Activated CD8-positive, alpha-beta T cell treated with anti-CD3 and anti-CD28 coated beads for 36 hours (primary cell): Measurements from ENCODE around the gene SERPINH1. TPM values are rescaled to one million over a fixed set of nuclear protein-coding genes. Genes with fewer than 3 reads are reported as not detected.

ENCODE experiments used
- ATAC-seq: fragments of 200-7000 bp; cut with Tn5 transposase; one replicate; pipeline ENCODE4 v1.10.0; 2021; ENCODE audit warnings: mild to moderate bottlenecking, moderate library complexity
- CTCF ChIA-PET: fragments of 350-600 bp; sonication (Branson Sonifier 250); formaldehyde crosslinking; loops from one replicate; lab custom pipeline; 2021; ENCODE audit warnings: antibody characterized with exemption; lab: Charles Lee
- POLR2A ChIA-PET: fragments of 350-600 bp; sonication (Branson Sonifier 250); formaldehyde crosslinking; loops from one replicate; lab custom pipeline; 2021; ENCODE audit warnings: antibody characterized with exemption; lab: Charles Lee
- DNase-seq: peaks from one replicate; pipeline ENCODE4 v3.0.0-alpha.2; 2020
- H3K27ac Mint-ChIP-seq: one replicate; pipeline ENCODE4 v1.8.0; 2021; ENCODE audit warnings: mild to moderate bottlenecking, mixed read lengths
- H3K27me3 Mint-ChIP-seq: one replicate; pipeline ENCODE4 v1.8.0; 2021; ENCODE audit warnings: mixed read lengths
- H3K36me3 Mint-ChIP-seq: one replicate; pipeline ENCODE4 v1.8.0; 2021; ENCODE audit warnings: low read depth, mixed read lengths
- H3K4me1 Mint-ChIP-seq: one replicate; pipeline ENCODE4 v1.8.0; 2021; ENCODE audit warnings: low read depth, mixed read lengths
- H3K4me3 Mint-ChIP-seq: one replicate; pipeline ENCODE4 v1.8.0; 2021; ENCODE audit warnings: mild to moderate bottlenecking, moderate library complexity, mixed read lengths
- H3K9me3 Mint-ChIP-seq: one replicate; pipeline ENCODE4 v1.8.0; 2021; ENCODE audit warnings: mixed read lengths
- CTCF ChIP-seq: fragments of 200-600 bp; IDR thresholded peaks from one replicate; pipeline ENCODE4 v1.8.0; 2022; ENCODE audit warnings: antibody characterized with exemption, mild to moderate bottlenecking
- intact Hi-C: fragments of 100-400 bp; cut with micrococcal nuclease; formaldehyde crosslinking; loops from one replicate; pipeline ENCODE4 v1.10.0; 2022
- total RNA-seq, 2 experiments: library from RNA; stranded (reverse); gene quantifications; one replicate each; pipeline ENCODE4 v1.2.3, GENCODE V29; 2021

Gene SERPINH1
- total RNA-seq, 2 experiments from 2014 or later = 15.7 to 17.7 TPM

GRCh38 chr11:75523189-75523588 is 38.9 kb upstream of the SERPINH1 start:
- no peak overlapping the region for H3K27ac Mint-ChIP-seq
- H3K36me3 Mint-ChIP-seq = no peaks in the 10 kb centered on the region
- ATAC-seq (no peak), DNase-seq (no peak)
- no peak for TF ChIP-seq CTCF
- peaks cover 20% of the 10 kb centered on the region for H3K4me1 Mint-ChIP-seq
- ChIA-PET CTCF (interaction anchor here (0.8 to 4.3 kb wide), 11 partner anchors 9 to 282 kb away, joined by 3 to 40 read pairs (median 4); no protein-coding TSS in a partner anchor), POLR2A (interaction anchor here (0.6 to 1.4 kb wide), 3 partner anchors 9 to 117 kb away, joined by 3 read pairs; no protein-coding TSS in a partner anchor)
- no peaks in the 10 kb centered on the region for H3K9me3 Mint-ChIP-seq
- H3K27me3 Mint-ChIP-seq = peaks cover 5% of the 10 kb centered on the region
- intact Hi-C loops = no loop called here
- no peak overlapping the region for H3K4me3 Mint-ChIP-seq

GRCh38 chr11:75523811-75524664 is 38.0 kb upstream of the SERPINH1 start:
- POLR2A ChIA-PET = interaction anchor here (0.6 to 1.4 kb wide), 4 partner anchors 10 to 167 kb away, joined by 3 read pairs; no protein-coding TSS in a partner anchor
- CTCF ChIA-PET = interaction anchor here (0.6 to 4.3 kb wide), 12 partner anchors 8 to 183 kb away, joined by 3 to 40 read pairs (median 4); no protein-coding TSS in a partner anchor
- no peak for TF ChIP-seq CTCF
- Mint-ChIP-seq H3K36me3 (no peaks in the 10 kb centered on the region), H3K4me3 (peak overlapping the region; percentile 74), H3K9me3 (no peaks in the 10 kb centered on the region), H3K27ac (no peak overlapping the region), H3K27me3 (peaks cover 5% of the 10 kb centered on the region), H3K4me1 (peaks cover 20% of the 10 kb centered on the region)
- ATAC-seq = no peak
- DNase-seq = no peak
- intact Hi-C loops = no loop called here

GRCh38 chr11:75524665-75525432 is 37.2 kb upstream of the SERPINH1 start:
- ATAC-seq (no peak), DNase-seq (peak; percentile 45)
- no peak overlapping the region for H3K27ac Mint-ChIP-seq
- H3K36me3 Mint-ChIP-seq = no peaks in the 10 kb centered on the region
- peaks cover 20% of the 10 kb centered on the region for H3K4me1 Mint-ChIP-seq
- no peak for TF ChIP-seq CTCF
- no peaks in the 10 kb centered on the region for H3K9me3 Mint-ChIP-seq
- H3K4me3 Mint-ChIP-seq = peak overlapping the region; percentile 74
- peaks cover 5% of the 10 kb centered on the region for H3K27me3 Mint-ChIP-seq
- ChIA-PET CTCF (interaction anchor here (0.6 to 4.3 kb wide), 15 partner anchors 8 to 150 kb away, joined by 3 to 40 read pairs (median 3); no protein-coding TSS in a partner anchor), POLR2A (interaction anchor here (0.6 to 0.7 kb wide), 2 partner anchors 124 to 167 kb away, joined by 3 read pairs; no protein-coding TSS in a partner anchor)
- intact Hi-C loops = no loop called here

- Mint-ChIP-seq H3K27ac (peak within 1 kb of the TSS; percentile 14), H3K4me1 (peaks cover 20% of the 10 kb centered on the region), H3K9me3 (no peaks in the 10 kb centered on the region), H3K27me3 (peaks cover 5% of the 10 kb centered on the region), H3K36me3 (no peaks in the 10 kb centered on the region), H3K4me3 (peak within 1 kb of the TSS; percentile 74)
- TF ChIP-seq CTCF = peak; percentile 28
- DNase-seq (peak; percentile 87), ATAC-seq (peak; percentile 97)
- ChIA-PET CTCF (interaction anchor here (0.6 to 4.3 kb wide), 16 partner anchors 8 to 265 kb away, joined by 3 to 40 read pairs (median 3); no protein-coding TSS in a partner anchor), POLR2A (interaction anchor here (0.6 to 1.4 kb wide), 2 partner anchors 118 to 125 kb away, joined by 3 to 5 read pairs; no protein-coding TSS in a partner anchor)
- intact Hi-C loops = no loop called here
These were observed 36.4 kb upstream of the SERPINH1 start, which contains the start of gene GDPD5 for GRCh38 chr11:75525433-75526191. TSS of gene GDPD5 (minus strand) at chr11:75525941. CDS start at chr11:75477735, 48,206 bp downstream.
